M059J (cell line): ENCODE data around the gene THUMPD3. TPM values are rescaled to one million over a fixed set of nuclear protein-coding genes. Genes with fewer than 3 reads are reported as not detected.

Experiments used
- DNase-seq: peaks from one replicate; pipeline ENCODE4 v3.0.0-alpha.2; 2012; ENCODE audit warnings: low read depth
- total RNA-seq: library from RNA; depleted of rRNA; stranded (reverse); fragments of >200 nt; shearing (Covaris generic); gene quantifications from 2 replicates; pipeline ENCODE4 v1.2.3, GENCODE V29; 2014; rRNA removed

THUMPD3 gene
- 24.4 and 29.3 TPM in 2 replicates for total RNA-seq

DNA sequence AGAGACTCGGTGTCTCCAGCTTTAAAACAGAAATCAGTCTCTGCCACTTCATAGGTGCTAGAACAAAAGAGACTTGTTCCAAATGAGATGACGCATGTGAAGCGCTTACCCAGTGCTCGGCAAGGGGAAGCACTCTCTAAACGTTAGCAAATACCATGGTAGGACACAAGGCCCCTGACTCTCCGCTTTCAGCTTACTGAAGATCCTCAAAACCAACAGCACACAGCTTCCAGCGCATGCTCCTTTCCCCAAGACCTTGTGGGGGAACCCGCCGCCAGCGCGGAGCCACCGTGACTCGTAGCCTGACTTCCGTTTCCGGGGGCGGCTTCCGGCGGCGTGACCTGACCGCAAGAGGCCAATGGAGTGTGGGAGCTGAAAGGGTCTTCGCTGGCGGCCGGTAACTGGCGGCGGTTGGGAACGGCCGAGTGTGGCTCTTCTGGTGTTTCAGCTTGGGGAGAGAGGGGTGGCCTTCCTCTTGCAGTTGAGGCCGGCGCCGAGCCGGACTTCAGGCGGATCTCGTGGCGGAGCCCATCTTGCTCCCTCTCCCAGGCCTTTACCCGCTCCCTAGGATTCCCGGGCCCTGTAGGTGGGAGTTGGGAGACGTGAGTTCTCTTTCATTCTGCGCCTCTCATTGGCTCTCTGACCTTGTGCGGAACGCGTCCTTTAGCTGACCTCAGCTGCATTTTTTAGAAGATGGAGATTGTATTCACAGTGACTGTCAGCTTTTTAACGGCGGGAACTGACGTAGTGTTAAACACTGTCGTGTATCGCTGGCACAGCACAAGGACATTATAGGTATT is at the start of gene THUMPD3:
TSS of gene THUMPD3 (plus strand) at position 324 of the 800 bp plus-strand sequence. CDS start 2,015 bp downstream, outside the sequence.
- DNase-seq = peak; percentile 85

GRCh38 chr3:9314796-9315195 is 48.1 kb upstream of the THUMPD3 start:
- peak; percentile 52 for DNase-seq

- peak; percentile 63 for DNase-seq
Measured at GRCh38 chr3:9316881-9317361, 45.9 kb upstream of the THUMPD3 start.

DNA sequence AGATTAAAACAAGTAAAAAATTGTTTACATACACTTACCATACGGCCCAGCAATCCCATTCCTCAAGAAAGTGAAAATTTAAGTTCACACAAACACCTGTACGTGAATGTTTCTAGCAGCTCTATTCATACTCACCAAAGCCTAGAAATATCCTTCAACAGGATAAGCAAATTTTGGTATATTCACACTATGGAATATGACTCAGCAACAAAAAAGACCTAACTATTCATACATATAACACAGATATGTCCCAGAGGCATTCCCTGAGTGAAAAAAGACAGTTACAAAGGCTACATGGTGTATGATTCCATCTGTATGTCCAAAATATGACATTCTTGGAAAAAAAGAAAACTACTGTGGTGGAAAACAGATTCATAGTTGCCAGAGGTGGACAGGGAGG is 40.1 kb upstream of the THUMPD3 start:
- DNase-seq = no peak

DNA sequence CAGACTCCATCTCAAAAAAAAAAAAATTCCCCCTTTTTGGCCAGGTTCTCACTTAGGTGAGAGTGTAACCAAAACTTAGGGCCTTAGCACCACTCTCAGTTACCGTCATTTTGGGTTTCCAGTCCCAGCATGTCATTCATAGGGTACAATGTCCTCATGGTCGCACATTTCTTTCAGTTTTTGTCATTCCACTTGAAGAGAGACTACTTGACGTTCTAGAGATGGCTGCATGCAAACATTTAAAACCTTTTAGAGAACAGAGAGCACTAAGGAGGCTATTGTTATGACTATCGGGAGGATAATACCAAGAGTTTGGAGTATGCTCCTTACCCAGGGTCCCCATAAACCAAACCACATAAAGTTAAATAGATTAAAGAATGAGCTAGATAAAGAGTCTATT is 37.9 kb upstream of the THUMPD3 start:
- DNase-seq = no peak

DNA sequence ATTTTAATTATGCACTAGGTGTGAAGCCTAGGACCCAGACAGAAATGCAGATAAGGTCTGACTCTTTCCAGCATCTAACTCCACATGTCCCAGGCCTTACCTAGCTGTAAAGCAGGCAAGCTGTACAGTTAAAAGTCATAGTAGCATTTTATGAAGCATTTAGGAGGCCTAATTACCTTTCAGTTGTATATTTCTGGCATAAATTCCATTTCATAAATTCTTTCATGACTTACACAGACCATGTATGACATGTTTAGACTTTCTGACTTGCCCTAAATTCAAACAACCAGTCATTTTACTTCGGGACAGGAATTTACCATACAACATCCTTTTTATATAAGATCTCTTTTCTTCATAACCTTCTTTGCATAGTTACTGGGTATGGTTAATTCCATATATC is 35.3 kb upstream of the THUMPD3 start:
- DNase-seq = no peak

GRCh38 chr3:9330166-9330703 is 32.6 kb upstream of the THUMPD3 start:
- DNase-seq = no peak

DNA sequence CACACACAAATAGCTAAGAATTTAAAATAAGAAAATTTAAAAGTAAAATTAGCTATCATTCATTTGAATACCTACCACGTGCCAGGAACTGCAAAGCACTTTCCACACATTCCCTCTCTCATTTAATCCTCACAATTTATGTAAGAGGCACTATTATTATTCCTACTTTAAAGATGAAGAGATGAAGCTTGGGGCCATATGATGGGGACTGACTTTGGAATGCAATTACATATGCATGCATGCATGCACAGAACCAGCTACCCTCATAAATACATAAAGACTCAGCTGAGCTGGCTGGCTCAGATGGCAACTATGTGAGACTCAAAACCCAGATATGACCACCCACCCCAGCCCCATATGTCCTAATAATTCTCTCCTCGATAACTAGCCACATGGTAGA is 31.7 kb upstream of the THUMPD3 start:
- no peak for DNase-seq

GRCh38 chr3:9332250-9333030 is 30.4 kb upstream of the THUMPD3 start:
- DNase-seq = no peak

- DNase-seq = no peak
Measured at GRCh38 chr3:9339761-9340471, 22.9 kb upstream of the THUMPD3 start.

DNA sequence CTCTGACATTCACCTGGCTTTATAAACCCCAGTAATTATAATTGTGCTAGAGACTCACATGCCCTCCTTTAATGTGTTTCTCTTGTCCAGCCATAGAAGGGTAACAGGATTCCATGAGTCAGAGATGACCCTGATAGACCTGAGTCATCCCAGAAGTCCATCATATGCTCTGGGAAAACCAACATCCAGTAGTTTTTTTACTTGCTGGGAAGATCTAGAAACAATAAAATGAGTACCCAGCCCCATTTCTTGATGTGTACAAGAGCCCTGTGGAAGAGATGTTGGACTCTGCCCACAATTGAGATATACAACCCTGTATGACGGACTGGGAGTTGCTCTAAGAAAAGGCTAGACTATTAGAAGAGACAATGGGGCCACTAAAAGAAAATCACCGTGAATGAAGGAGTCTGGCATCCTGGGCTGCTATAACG is 22.4 kb upstream of the THUMPD3 start:
- peak; percentile 92 for DNase-seq

DNA sequence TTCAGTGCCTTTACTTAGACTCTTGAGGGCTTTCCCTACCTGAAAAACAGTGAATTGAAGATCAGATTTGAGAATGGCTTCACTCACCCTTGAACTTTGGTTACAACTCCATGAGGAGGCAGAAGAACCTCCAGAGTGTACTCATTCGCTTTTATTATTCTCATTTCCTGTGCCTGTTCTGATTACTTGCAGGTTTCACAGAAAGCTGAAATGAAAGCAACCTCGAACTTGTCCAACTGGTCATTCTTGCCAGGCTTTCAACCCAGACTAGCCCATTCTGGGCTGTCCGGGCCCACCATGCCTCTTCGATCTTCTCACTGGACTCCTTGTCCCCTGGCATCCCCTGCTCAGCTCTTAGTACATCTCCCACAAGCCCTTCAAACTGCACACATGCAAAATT is 20.2 kb upstream of the THUMPD3 start:
- no peak for DNase-seq

- no peak for DNase-seq
Measured at GRCh38 chr3:9343115-9343514, 19.7 kb upstream of the THUMPD3 start.

- peak; percentile 4 for DNase-seq
Measured at GRCh38 chr3:9345041-9345440, 17.8 kb upstream of the THUMPD3 start.

DNA sequence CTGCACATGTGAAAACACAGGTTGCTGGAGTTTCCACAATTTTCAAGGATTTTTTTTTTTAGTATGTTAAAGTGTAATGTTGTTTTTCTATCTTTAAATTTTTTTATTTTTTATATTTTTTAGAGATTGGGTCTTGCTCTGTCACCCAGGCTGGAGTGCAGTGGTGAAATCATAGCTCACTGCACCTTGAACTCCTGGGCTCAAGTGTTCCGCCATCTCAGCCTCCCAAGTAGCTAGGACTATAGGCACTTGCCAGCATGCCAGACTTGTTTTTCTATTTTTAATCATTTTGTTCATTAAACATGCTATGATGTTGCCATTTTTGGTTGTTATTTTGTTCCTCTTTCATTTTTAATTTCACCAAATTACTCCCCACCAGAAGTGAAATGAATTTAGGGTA is 16.7 kb upstream of the THUMPD3 start:
- DNase-seq = no peak

DNA sequence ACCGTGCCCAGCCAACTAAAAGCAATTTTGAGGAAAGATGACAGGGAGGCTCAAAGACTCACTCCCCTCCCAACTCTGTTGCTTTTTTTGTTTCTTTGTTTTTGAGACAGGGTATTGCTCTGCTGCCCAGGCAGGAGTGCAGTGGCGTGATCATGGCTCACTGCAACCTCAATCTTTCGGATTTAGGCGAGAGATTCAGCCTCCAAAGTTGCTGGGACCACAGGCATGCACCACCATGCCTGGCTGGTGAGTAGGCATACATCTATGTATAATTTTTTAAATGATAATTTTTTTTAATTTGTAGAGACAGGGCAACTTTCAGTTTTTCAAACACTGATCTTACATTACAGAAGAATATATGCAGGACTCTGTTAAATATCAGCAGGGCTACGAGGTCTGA is 15.8 kb upstream of the THUMPD3 start:
- DNase-seq = peak; percentile 26

GRCh38 chr3:9347887-9348286 is 15.0 kb upstream of the THUMPD3 start:
- peak; percentile 82 for DNase-seq

- DNase-seq = peak; percentile 96
Measured at GRCh38 chr3:9349321-9350117, 13.3 kb upstream of the THUMPD3 start.

DNA sequence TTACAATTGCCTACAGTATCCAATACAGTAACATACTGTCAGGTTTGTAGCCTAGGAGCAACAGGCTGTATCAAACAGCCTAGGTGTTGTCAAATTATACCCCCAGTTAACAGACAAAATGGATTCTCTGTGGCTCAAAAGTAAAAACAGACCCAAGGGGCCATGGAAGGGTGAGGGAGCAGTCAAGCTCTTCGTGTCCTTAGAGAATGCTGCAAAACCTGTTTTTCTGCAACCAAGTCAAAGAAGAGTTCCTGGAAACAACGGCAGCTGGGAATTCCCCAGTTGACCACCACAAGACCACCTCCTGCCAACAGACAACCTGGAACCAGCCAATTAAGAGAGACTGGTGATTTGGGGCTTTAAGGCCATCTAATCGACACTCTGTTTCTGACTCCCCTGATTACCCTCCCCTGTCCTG is 11.1 kb upstream of the THUMPD3 start:
- no peak for DNase-seq

DNA sequence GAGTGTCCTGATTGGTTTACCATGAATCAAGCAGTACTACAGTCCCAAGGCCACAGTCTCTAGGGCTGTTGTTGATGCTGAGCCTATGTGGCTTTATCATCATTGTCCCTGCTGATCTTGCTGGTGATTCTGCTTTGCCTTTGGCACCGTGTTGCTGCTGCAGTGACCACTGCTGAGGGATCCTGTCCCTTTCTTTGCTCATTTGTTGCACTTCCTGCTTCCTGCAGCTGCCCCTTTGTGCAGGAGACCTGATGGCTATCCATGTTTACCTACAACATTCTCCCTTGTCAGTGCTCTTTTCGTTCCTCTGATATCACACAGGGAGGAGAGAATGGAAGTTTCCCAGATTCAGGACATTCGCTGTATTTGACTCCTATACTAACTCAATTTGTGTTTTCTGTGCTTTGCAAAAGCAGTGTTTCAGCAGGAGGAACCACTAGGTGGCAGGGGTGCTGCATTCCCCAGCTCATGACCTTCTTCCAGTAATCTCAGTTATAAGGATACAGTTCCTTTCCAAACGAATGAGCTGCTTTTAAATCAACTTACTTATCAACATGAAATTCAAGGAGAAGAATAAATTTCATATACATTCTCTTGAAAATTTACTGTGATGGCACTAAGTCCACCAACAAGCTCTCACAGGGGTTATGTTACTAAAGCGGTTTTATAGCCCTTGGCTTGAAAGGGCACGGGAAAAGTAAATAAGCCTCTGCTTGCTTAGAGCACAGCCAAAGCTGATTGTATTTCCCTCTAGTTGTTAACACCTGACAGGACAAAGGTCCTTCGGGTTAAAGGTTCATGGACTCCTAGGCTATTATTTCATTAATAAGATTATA is 9.7 kb upstream of the THUMPD3 start:
- peak; percentile 58 for DNase-seq
